Peyer's patch (tissue), 4 donors: ENCODE data around the gene PHACTR3. TPM values are rescaled to one million over a fixed set of nuclear protein-coding genes. Genes with fewer than 3 reads are reported as not detected.
A peak's percentile ranks its signal among the peaks of the same experiment; 100 is the strongest.

Experiments
- DNase-seq, 3 donors: peaks; one replicate each; pipeline ENCODE4 v3.0.0-alpha.2; 2017 to 2019
- H3K27ac ChIP-seq, 4 donors: fragments of 200-600 bp; sonication (generic); one replicate each; pipeline ENCODE4 v1.5.1; 2016 to 2019
- H3K27me3 ChIP-seq, 2 donors: fragments of 200-600 bp; sonication (generic); one replicate each; pipeline ENCODE4 v1.5.1; 2019
- H3K36me3 ChIP-seq, 3 donors: fragments of 200-600 bp; sonication (generic); one replicate each; pipeline ENCODE4 v1.5.1; 2016 to 2019
- H3K4me1 ChIP-seq, 4 donors: fragments of 200-600 bp; sonication (generic); one replicate each; pipeline ENCODE4 v1.5.1; 2016 to 2019
- H3K4me3 ChIP-seq, 4 donors: fragments of 200-600 bp; sonication (generic); 1 replicate in 3 of 4; 2 replicates in 1 of 4; pipeline ENCODE4 v1.5.1; 2016 to 2019; ENCODE audit warnings: mild to moderate bottlenecking in 1 of 4
- H3K9me3 ChIP-seq, 4 donors: fragments of 200-600 bp; sonication (generic); one replicate each; pipeline ENCODE4 v1.5.1; 2016 to 2019; ENCODE audit warnings: mild to moderate bottlenecking in 1 of 4
- POLR2A ChIP-seq, 2 donors: fragments of 450-650 bp; IDR thresholded peaks; one replicate each; pipeline ENCODE4 v1.5.1; 2017; ENCODE audit warnings: antibody characterized with exemption in 2 of 2, mild to moderate bottlenecking in 2 of 2, moderate library complexity in 2 of 2
- total RNA-seq, 4 donors: library from RNA; depleted of rRNA; stranded (reverse); fragments of >200 nt; gene quantifications; one replicate each; pipeline ENCODE4 v1.1.0, GENCODE V29; 2016
- TF ChIP-seq, protein P1 (sequence below), 6 experiments: fragments of 450-650 bp in 4 of 6; fragments of 200-600 bp in 2 of 6; sonication (generic) in 1 of 6; IDR thresholded peaks; one replicate each; pipeline ENCODE4 v1.5.1; 2017 to 2019; ENCODE audit warnings: antibody characterized with exemption in 6 of 6, mild to moderate bottlenecking in 3 of 6, moderate library complexity in 1 of 6

The PHACTR3 gene
- total RNA-seq, 4 donors from 2014 or later, result 14.9 to 31.5 (median 22.9) TPM

DNA sequence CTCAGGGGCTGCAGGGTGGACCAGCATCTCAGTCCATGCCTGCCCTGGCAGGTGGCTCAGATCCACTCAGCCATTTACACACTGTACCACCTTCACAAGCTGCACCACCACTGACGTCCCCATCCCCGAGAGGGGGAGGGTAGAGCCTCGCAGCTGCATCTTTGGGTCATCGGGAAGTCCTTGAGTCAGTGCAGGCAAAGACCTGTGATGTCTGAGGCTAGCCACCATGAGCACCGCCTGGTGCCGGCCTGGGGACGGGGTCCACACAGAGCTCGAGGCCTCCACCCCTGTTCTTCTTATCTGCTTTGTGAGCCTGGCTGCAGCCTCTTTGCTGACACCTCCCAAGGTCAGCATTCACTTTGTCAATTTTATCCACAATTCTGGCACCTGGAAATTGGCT is 141.4 kb downstream of the PHACTR3 start:
- H3K27ac ChIP-seq, result no peak overlapping the region
- H3K4me1 ChIP-seq, result no peaks in the 10 kb centered on the region
- TF ChIP-seq, protein P1, sequence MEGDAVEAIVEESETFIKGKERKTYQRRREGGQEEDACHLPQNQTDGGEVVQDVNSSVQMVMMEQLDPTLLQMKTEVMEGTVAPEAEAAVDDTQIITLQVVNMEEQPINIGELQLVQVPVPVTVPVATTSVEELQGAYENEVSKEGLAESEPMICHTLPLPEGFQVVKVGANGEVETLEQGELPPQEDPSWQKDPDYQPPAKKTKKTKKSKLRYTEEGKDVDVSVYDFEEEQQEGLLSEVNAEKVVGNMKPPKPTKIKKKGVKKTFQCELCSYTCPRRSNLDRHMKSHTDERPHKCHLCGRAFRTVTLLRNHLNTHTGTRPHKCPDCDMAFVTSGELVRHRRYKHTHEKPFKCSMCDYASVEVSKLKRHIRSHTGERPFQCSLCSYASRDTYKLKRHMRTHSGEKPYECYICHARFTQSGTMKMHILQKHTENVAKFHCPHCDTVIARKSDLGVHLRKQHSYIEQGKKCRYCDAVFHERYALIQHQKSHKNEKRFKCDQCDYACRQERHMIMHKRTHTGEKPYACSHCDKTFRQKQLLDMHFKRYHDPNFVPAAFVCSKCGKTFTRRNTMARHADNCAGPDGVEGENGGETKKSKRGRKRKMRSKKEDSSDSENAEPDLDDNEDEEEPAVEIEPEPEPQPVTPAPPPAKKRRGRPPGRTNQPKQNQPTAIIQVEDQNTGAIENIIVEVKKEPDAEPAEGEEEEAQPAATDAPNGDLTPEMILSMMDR (IDR thresholded peaks at IDR 0.05), result no peak
- no peak for TF ChIP-seq POLR2A (IDR thresholded peaks at IDR 0.05)

DNA sequence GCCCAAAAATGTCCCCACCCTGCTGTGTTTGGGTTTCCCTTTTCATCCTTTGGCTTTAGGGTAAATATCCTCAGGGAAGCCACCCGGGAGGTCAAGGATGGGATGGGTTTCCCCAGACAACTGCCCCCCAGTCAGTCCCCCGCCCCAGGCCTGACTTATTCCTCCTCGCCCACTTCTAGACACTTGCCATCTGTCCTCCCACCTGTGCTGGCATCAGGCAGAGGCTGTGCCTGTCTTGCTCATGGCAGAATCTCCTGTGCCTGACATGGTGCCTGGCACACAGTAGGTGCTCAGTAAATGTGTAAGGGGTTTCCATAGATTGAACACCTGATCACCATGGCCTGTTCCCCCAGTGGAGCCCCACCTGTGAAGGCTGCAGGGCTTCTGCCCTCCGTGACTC is 141.8 kb downstream of the PHACTR3 start:
- no peak overlapping the region for H3K4me3 ChIP-seq
- H3K27me3 ChIP-seq, result no peaks in the 10 kb centered on the region
- TF ChIP-seq, protein P1 (IDR thresholded peaks at IDR 0.05), result no peak
- no peak for TF ChIP-seq POLR2A (IDR thresholded peaks at IDR 0.05)
- no peaks in the 10 kb centered on the region for H3K4me1 ChIP-seq
- no peaks in the 10 kb centered on the region for H3K9me3 ChIP-seq
- H3K27ac ChIP-seq, result no peak overlapping the region
- no peaks in the 10 kb centered on the region for H3K36me3 ChIP-seq
- no peak for DNase-seq

More for the DNA sequence above, 141.4 kb downstream of the PHACTR3 start:
- H3K4me3 ChIP-seq, result no peak overlapping the region
- H3K36me3 ChIP-seq, result no peaks in the 10 kb centered on the region
- no peaks in the 10 kb centered on the region for H3K27me3 ChIP-seq
- DNase-seq, result no peak
- H3K9me3 ChIP-seq, result no peaks in the 10 kb centered on the region

DNA sequence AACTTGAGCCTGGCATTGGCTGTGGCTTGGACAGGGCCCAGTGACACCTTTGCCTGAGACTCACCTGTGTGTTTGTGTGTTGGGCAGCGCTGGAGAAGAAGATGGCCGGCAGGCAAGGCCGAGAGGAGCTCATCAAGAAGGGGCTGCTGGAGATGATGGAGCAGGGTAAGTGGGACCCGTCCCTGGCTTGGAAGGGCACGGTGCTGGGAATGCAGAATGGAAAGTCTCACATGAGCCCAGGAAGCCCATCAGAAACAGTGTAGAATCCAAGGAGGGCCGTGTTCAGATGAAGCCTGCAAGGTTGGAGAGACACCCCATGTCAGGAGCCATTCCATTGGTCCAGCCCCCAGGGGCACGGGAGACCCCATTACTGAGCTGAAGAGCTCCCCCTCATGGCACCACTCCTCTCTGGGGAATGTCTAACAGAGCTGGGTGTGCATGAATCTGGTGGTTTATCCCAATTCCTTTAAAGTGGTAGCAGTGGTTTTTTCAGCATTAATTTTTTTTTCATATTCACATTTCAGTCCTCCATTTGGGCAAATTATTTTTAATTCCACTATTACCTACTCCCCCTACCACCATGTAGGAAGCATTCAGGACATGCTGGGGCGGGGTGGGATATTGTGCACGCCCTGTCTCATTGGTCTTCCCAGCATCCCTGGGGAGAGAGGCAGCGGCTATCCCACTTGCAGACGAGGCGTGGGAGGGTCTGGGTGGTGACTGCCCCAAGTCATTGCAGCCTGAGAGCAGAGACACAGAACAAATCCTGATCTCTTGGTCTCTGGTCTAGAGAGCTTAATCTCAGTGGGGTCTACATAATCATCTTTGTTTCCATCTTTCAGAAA is 143.6 kb downstream of the PHACTR3 start:
- Histone ChIP-seq H3K27me3 (no peaks in the 10 kb centered on the region), H3K36me3 (no peaks in the 10 kb centered on the region), H3K9me3 (no peaks in the 10 kb centered on the region), H3K4me1 (peaks cover 0 to 11% (median 4%) of the 10 kb centered on the region in 4 donors), H3K27ac (no peak overlapping the region), H3K4me3 (no peak overlapping the region)
- DNase-seq, result no peak
- no peak for TF ChIP-seq POLR2A (IDR thresholded peaks at IDR 0.05)
- TF ChIP-seq, protein P1 (IDR thresholded peaks at IDR 0.05), result no peak

DNA sequence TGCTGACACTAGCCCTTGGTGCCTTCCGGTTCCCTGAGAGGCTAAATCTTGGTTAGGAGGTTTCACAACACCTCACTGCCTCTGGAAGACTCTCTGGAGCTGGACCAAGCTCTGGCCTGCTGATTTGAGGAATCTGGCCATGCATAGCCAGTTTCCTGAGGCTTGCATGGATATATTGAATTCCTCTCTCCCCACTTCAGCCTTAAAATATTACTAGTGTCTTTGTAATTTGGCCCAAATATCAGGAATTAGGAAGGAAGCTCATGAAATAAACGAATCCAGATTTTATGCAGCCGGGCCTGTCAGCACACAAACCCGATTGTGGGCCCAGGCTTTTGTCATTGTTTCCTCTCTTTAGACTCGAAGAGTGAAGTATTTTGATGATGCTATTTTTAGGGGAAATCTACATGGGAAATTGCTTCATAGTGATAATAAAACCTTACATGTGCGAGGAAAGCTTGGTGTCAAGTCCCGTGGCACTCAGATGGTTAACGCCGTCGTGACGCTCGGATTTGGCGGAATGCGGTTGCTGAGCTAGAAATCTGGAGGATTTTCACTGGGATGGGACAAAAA is 144.4 kb downstream of the PHACTR3 start:
- Histone ChIP-seq H3K27me3 (no peaks in the 10 kb centered on the region), H3K9me3 (no peaks in the 10 kb centered on the region), H3K4me3 (no peak overlapping the region), H3K36me3 (no peaks in the 10 kb centered on the region), H3K4me1 (peaks cover 0 to 13% (median 4%) of the 10 kb centered on the region in 4 donors), H3K27ac (peak overlapping the region in 2 of 4 donors; percentile 25 to 57)
- DNase-seq, result peak in 1 of 3 donors; percentile 53
- no peak for TF ChIP-seq POLR2A (IDR thresholded peaks at IDR 0.05)
- TF ChIP-seq, protein P1 (IDR thresholded peaks at IDR 0.05), result no peak

DNA sequence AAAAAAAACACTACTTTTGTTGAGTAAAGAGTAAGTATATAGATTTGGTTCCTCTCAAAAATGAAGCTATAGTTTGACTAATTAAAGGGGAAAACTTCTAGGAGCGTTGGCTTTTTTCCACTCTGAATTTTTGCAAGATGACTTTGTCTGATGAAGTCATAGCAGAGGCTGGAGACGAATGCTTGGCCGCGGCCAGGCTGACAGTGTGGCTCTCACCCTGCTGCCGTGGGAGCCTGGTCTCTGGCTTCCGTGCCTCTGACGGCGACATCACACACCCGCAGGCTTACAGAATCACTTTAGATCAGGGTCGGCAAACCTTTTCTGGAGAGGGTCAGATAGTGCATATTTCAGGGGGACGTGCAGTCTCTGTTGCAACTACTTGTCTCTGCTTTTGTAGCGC is 145.0 kb downstream of the PHACTR3 start:
- TF ChIP-seq, protein P1 (IDR thresholded peaks at IDR 0.05), result no peak
- TF ChIP-seq POLR2A (IDR thresholded peaks at IDR 0.05), result no peak
- Histone ChIP-seq H3K4me1 (peaks cover 0 to 13% (median 4%) of the 10 kb centered on the region in 4 donors), H3K27ac (peak overlapping the region in 2 of 4 donors; percentile 25 to 57), H3K36me3 (no peaks in the 10 kb centered on the region), H3K9me3 (no peaks in the 10 kb centered on the region), H3K27me3 (no peaks in the 10 kb centered on the region), H3K4me3 (no peak overlapping the region)
- DNase-seq, result no peak
